ENCODE results near the gene CLIC6.

GRCh38 chr21:34644825-34645224, 24.0 kb upstream of the CLIC6 start:
- TF ChIP-seq CTCF (conservative IDR thresholded peaks at IDR 0.05): no peak
- no peak for TF ChIP-seq ZFX (IDR thresholded peaks at IDR 0.05)

Measured in C4-2B (cell line).